ENCODE measurements around the gene PDP2.

DNA sequence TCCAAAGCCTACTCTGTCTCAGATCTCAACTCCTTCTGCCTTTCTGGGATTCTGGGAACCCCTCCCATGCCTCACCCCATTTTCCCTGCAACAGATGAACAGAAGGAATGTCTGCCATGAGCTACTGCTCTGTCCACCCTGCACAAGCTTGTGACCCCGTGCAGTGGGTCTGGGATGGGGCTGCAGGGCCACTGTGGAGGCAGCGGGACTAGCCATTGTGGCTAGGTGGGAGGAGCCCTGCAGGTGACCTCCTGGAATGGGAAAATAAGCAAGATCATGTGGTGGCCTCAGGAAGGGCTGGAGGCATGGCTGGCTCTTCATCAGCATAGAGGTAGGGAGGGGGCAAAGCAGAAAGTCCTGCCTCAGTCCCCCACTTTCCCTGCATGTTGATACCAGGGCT, 13.7 kb downstream of the PDP2 start:
- TF ChIP-seq TCF12 (IDR thresholded peaks at IDR 0.05) (no peak), CHD2 (IDR thresholded peaks at IDR 0.05; ENCODE audit: low read length, partially characterized antibody) (no peak), POLR2AphosphoS5 (IDR thresholded peaks at IDR 0.05; ENCODE audit: low read depth, low read length) (no peak), RAD21 (IDR thresholded peaks at IDR 0.05; ENCODE audit: low read length) (no peak)
- TF ChIP-seq, protein P1, sequence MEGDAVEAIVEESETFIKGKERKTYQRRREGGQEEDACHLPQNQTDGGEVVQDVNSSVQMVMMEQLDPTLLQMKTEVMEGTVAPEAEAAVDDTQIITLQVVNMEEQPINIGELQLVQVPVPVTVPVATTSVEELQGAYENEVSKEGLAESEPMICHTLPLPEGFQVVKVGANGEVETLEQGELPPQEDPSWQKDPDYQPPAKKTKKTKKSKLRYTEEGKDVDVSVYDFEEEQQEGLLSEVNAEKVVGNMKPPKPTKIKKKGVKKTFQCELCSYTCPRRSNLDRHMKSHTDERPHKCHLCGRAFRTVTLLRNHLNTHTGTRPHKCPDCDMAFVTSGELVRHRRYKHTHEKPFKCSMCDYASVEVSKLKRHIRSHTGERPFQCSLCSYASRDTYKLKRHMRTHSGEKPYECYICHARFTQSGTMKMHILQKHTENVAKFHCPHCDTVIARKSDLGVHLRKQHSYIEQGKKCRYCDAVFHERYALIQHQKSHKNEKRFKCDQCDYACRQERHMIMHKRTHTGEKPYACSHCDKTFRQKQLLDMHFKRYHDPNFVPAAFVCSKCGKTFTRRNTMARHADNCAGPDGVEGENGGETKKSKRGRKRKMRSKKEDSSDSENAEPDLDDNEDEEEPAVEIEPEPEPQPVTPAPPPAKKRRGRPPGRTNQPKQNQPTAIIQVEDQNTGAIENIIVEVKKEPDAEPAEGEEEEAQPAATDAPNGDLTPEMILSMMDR (IDR thresholded peaks at IDR 0.05): no peak
- TF ChIP-seq, protein P2, sequence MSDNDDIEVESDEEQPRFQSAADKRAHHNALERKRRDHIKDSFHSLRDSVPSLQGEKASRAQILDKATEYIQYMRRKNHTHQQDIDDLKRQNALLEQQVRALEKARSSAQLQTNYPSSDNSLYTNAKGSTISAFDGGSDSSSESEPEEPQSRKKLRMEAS (IDR thresholded peaks at IDR 0.05; ENCODE audit: low read depth): no peak
- TF ChIP-seq, protein P3, sequence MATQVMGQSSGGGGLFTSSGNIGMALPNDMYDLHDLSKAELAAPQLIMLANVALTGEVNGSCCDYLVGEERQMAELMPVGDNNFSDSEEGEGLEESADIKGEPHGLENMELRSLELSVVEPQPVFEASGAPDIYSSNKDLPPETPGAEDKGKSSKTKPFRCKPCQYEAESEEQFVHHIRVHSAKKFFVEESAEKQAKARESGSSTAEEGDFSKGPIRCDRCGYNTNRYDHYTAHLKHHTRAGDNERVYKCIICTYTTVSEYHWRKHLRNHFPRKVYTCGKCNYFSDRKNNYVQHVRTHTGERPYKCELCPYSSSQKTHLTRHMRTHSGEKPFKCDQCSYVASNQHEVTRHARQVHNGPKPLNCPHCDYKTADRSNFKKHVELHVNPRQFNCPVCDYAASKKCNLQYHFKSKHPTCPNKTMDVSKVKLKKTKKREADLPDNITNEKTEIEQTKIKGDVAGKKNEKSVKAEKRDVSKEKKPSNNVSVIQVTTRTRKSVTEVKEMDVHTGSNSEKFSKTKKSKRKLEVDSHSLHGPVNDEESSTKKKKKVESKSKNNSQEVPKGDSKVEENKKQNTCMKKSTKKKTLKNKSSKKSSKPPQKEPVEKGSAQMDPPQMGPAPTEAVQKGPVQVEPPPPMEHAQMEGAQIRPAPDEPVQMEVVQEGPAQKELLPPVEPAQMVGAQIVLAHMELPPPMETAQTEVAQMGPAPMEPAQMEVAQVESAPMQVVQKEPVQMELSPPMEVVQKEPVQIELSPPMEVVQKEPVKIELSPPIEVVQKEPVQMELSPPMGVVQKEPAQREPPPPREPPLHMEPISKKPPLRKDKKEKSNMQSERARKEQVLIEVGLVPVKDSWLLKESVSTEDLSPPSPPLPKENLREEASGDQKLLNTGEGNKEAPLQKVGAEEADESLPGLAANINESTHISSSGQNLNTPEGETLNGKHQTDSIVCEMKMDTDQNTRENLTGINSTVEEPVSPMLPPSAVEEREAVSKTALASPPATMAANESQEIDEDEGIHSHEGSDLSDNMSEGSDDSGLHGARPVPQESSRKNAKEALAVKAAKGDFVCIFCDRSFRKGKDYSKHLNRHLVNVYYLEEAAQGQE (IDR thresholded peaks at IDR 0.05; ENCODE audit: low read depth, low read length): no peak
